GM12874 (cell line): ENCODE measurements around the gene TSSK1B.

ENCODE experiments used
- CTCF ChIP-seq: IDR thresholded peaks from 2 replicates; pipeline ENCODE4 v1.5.1; 2011; ENCODE audit warnings: low read depth, mild to moderate bottlenecking, control low read depth, low read length, moderate library complexity; ENCODE audit not compliant: insufficient read depth

Gene TSSK1B

GRCh38 chr5:113397046-113397445 is 37.7 kb downstream of the TSSK1B start:
- TF ChIP-seq CTCF: no peak

GRCh38 chr5:113394658-113395057 is 40.1 kb downstream of the TSSK1B start:
- no peak for TF ChIP-seq CTCF

DNA sequence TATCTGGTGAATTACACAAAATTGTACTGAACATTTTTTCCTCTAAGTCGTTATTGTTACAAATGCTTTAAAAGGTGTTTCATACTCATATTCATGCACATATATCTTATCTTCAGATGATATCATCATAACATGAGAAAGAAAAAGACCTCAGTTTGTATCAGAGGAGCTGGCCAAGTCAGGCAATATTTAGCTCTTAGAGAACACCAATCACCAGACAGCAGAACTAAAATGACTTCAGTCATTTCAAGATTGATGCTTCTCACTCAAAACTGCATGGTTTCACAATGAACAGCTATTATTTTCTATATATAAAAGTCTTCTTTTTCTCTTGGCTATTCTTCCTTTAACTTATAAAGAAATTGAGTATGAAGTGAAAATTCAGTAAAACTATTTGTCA is 44.6 kb downstream of the TSSK1B start:
- no peak for TF ChIP-seq CTCF

GRCh38 chr5:113389116-113389515 is 45.7 kb downstream of the TSSK1B start:
- TF ChIP-seq CTCF: no peak

DNA sequence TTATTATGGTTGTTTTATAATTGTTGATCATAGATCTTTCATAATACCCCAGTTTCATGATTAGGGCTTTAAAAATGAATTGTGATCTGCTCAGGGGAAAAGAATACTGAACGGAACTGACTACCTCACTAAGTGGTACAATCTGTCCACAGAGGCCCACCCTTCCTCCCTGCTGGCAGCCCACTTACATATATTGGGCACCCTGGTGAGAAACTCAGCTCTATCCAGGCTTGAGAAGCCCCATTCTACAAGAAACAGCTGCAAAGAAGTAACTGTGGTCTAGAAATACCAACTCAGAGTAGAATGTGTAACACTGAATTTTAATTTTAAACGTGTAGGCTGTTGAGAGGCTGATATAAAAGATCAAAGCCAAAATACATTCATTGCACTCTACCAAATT is 46.9 kb downstream of the TSSK1B start:
- TF ChIP-seq CTCF: no peak

DNA sequence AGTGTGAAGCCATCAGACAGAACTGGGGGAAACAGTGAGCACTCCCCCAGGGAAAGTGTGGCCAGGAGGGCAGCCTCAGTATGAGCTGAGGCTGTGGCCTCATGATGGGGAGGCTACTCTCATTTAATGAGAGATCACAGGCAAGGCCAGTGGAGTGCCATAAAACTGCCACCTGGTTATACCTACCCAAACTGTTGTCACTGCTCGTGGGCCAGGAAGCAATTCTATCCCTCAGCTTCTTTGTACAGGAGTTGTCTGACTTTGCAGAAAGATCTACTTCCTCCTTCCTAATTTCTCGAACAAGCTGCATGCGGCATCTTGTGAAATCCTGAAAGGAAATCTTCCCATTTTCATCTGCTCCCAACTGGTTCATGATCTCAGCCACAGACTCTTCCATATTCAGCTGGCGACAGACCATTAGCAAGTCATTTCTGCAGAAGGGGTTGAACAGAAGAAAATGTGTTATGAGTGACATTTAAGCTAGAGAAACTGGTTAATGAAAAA is 50.0 kb downstream of the TSSK1B start:
- TF ChIP-seq CTCF: no peak

DNA sequence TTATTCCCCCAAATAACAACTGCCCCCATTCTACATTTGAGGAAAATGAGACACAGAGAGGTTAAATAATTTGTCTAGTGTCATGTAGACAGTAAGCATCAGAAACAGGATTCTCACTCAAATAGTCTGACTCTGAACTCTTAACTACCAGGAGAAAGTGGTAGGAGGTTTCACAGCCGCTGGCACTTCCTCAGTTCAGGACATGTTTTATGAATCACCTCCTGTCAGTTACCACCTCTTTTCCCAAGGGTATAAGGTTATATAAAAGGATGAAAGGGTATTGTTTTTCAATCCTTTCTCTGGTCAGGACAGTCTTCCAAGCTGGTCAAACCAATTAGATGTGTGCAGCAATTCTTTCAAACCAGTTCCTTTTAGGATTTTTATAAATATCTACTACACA is 52.1 kb downstream of the TSSK1B start:
- no peak for TF ChIP-seq CTCF
